ENCODE results near the gene MAP2K7.

The MAP2K7 gene

DNA sequence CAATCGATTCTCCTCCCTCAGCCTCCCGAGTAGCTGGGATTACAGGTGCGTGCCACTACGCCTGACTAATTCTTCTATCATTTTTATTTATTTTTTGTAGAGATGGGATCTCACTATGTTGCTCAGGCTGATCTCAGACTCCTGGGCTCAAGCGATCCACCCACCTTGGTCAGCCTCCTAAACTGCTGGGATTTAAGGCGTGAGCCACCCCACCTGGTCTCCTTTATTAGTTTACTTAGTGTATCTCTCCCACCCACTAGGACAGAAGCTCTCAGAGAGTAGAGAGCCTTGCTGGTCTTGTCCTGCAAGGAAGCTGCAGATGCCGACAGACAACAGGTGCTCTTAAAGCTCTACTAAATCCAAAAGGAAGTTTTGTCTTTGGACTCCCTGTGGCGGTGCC, 17.9 kb upstream of the MAP2K7 start:
- TF ChIP-seq, protein P1, sequence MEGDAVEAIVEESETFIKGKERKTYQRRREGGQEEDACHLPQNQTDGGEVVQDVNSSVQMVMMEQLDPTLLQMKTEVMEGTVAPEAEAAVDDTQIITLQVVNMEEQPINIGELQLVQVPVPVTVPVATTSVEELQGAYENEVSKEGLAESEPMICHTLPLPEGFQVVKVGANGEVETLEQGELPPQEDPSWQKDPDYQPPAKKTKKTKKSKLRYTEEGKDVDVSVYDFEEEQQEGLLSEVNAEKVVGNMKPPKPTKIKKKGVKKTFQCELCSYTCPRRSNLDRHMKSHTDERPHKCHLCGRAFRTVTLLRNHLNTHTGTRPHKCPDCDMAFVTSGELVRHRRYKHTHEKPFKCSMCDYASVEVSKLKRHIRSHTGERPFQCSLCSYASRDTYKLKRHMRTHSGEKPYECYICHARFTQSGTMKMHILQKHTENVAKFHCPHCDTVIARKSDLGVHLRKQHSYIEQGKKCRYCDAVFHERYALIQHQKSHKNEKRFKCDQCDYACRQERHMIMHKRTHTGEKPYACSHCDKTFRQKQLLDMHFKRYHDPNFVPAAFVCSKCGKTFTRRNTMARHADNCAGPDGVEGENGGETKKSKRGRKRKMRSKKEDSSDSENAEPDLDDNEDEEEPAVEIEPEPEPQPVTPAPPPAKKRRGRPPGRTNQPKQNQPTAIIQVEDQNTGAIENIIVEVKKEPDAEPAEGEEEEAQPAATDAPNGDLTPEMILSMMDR (IDR thresholded peaks at IDR 0.05), result no peak

DNA sequence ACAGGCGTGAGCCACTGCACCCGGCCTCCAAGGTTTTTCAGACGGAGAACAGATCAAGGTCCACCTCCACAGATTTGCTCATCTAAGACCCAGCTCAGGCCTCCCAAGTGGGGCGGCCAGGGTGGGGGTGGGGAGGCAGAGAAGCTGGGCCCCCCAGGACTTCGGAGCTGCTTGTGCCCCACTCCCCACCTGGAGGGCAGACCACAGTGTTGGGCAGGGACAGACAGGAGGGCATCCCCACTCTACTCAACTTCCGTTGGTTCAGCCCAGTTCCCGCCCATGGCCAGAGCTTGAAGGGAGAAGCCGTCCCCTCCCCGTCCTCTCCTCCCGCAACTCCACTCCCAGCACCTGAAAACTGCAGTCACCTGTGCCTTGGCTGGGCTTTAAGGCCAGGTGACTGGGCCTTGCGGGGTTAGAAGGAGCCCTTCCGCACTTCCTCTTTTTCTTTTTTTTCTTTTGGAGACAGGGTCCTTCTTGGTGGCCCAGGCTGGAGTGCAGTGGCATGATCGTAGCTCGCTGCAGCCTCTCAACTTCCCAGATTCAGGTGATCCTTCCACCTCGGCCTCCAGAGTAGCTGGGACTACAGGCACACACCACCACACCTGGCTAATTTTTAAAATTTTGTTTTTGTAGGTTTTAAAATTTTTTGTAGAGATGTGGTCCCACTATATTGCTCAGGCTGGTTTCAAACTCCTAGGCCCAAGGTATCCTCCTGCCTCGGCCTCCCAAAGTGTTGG, 16.1 kb upstream of the MAP2K7 start:
- TF ChIP-seq, protein P1 (IDR thresholded peaks at IDR 0.05), result no peak

DNA sequence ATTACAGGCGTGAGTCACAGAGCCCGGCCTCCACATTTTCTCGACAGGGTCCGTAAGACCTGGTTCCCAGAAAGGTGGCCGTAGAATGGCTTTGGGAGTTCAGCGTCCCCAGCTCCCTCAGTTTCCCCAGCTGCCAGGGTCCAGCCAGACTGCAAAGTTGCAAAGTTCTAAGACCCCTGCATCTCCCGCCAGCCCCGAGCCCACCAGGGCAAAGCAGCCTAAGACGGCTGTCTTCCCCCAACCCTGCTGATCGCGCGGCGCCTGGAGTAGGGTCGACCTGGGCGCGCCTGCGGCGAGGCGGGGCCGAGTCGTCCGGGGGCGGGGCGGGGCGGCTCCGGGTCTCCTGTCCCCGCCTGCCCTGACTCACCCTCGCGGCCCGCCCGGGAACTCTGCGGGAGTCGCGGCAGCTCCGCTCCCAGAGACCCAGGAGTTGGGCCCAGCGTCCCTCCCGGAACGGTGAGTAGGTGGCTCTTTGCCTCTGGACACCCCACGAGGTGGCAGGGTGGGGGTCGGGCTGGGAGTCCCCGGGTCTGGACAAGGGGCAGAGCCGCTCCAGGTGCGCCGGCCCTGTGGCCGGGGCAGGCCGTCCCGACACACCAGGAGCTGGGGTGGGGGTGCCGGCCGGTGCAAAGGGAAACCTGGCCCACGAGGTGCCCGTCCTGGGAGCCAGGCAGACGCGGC, 15.4 kb upstream of the MAP2K7 start, which contains the start of gene LRRC8E:
LRRC8E (plus strand) TSS at position 366 of the 681 bp plus-strand sequence. CDS start 7,094 bp downstream, outside the sequence.
- TF ChIP-seq, protein P1 (IDR thresholded peaks at IDR 0.05), result no peak

DNA sequence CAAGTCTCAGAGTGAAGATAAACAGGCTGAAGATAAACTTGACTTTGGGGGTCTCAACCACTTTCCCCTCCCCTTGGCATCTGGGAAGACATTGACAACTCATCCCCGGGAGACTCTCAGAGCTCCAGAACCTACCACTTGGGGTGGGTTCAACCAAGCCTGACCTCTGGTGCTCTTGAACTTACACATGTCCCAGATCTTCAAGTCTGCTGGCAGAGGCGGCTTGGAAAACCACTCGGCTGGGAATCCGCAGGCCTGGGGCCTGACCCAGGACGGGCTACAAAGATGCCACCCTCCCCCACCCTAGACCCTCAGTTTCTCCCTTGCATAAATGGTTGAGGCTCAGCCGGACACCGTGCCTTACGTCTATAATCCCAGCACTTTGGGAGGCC, 14.9 kb upstream of the MAP2K7 start:
- TF ChIP-seq, protein P1 (IDR thresholded peaks at IDR 0.05), result no peak

DNA sequence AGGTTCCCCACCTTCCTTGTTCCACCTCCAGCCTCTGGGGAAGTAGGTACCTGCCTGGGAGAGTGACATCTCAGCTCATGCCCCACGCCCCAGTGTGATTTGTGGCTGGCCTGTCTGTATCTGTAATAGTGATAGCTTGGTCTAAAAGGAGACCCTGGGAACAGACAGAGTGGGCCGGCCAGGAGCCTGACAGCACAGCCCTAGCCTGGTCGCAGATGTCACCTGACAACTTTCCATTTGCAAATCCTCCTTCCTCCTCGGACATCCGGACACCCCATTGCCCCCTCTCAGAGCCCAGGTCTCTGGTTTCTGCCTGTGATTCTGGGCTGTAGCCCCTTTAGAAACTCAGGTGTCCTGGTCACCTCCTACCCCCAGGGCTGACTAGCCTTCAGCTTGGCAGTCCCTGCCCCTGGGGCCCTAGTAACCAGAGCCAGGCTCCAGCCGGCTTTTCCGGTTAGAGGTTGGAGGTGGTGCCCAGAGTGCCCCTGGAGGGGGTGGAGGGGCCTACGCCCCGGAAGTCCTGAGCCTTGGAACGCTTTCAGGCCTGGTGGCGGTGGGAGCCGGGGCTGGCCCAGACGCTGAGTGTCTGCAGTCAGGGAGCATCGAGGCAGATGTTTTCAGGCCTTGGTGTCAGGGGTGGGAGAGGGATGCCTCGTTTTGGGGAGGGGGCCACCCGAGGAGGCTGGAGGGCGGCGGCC, 8.9 kb upstream of the MAP2K7 start:
- TF ChIP-seq, protein P1 (IDR thresholded peaks at IDR 0.05), result no peak

DNA sequence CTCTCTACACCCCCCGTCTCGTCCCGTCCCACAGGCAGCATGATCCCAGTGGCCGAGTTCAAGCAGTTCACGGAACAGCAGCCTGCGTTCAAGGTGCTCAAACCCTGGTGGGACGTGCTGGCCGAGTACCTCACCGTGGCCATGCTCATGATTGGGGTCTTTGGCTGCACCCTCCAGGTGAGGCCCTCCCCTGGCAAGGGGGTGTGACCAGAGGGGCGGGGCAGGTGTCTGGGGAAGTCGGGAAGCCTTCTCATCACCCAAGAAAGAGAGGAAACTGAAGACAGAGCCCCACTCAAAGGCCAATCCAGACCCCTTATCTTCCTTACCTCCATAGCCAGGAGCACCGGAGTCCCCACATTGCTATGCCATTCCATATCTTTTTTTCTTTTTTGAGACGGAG, 8.1 kb upstream of the MAP2K7 start:
- TF ChIP-seq, protein P1 (IDR thresholded peaks at IDR 0.05), result no peak

DNA sequence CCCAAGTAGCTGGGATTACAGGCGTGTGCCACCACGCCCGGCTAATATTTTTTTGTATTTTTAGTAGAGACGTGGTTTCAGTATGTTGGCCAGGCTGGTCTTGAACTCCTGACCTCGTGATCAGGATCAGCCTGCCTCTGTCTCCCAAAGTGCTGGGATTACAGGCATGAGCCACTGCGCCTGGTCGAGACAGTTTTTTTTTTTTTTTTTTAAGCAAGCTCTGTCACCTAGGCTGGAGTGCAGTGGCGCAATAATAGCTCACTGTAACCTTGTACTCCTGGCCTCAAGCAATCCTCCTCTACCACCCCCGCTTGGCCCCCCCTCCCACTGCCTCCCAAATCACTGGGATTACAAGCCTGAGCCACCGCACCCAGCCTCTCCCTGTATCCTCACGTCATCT, 6.4 kb upstream of the MAP2K7 start:
- TF ChIP-seq, protein P1 (IDR thresholded peaks at IDR 0.05), result no peak

Measured in LNCAP (cell line).